GM10266 (cell line): ENCODE results near the gene ANKS1A.
"Not testable (repeated sequence)": the region's sequence is repeated elsewhere in the genome, so short reads cannot be mapped to it uniquely, and the experiment has no call there.

ENCODE experiments used
- DNase-seq: peaks from one replicate; pipeline ENCODE4 v3.0.0; 2012; ENCODE audit errors: extremely low spot score
- TF ChIP-seq, protein P1 (sequence below): IDR thresholded peaks from 2 replicates; pipeline ENCODE4 v1.5.1; 2012; ENCODE audit warnings: mild to moderate bottlenecking, low read depth; ENCODE audit not compliant: control insufficient read depth, insufficient read depth; ENCODE audit errors: missing control alignments

ANKS1A gene

GRCh38 chr6:34994693-34995092 is 105.6 kb downstream of the ANKS1A start:
- DNase-seq: no peak
- TF ChIP-seq, protein P1, sequence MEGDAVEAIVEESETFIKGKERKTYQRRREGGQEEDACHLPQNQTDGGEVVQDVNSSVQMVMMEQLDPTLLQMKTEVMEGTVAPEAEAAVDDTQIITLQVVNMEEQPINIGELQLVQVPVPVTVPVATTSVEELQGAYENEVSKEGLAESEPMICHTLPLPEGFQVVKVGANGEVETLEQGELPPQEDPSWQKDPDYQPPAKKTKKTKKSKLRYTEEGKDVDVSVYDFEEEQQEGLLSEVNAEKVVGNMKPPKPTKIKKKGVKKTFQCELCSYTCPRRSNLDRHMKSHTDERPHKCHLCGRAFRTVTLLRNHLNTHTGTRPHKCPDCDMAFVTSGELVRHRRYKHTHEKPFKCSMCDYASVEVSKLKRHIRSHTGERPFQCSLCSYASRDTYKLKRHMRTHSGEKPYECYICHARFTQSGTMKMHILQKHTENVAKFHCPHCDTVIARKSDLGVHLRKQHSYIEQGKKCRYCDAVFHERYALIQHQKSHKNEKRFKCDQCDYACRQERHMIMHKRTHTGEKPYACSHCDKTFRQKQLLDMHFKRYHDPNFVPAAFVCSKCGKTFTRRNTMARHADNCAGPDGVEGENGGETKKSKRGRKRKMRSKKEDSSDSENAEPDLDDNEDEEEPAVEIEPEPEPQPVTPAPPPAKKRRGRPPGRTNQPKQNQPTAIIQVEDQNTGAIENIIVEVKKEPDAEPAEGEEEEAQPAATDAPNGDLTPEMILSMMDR: no peak

- not testable (repeated sequence) for DNase-seq
Observed at GRCh38 chr6:34998417-34998816, 109.4 kb downstream of the ANKS1A start.

DNA sequence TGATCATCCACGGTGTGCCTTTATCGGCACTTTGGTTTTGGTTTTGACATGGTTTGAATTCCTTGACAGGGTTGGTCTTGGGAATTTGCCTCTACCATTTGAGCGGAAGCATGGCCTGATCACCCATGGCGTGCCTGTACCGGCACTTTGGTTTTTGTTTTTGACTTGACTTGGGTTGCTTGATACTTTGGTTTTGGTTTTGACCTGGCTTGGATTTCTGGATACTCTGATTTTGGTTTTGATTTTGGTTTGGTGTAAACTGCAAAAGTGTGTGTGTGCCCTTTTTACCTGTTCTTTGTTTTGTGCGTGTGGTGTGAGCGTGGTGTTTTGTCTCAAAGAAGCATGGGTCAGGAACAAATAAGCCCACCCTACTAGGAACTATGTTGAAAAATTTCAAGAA is 110.1 kb downstream of the ANKS1A start:
- not testable (repeated sequence) for DNase-seq

DNA sequence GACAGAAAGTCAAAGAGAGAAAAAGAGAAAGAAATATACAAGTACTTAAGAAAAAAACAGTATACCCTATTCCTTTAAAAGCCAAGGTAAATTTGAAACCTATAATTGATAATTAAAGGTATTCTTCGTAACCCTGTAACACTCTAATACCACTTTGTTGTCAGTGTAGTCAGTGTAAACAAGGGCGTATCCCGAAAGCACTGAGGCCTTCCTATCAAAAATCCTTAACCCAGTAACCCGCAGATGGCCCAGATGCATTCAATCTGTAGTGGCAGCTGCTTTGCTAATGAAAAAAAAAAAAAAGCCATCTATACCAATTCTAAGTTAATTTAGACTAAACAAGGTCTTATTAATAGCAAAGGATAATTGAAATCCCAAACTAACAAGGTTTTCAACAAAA is 110.9 kb downstream of the ANKS1A start:
- DNase-seq: not testable (repeated sequence)

DNA sequence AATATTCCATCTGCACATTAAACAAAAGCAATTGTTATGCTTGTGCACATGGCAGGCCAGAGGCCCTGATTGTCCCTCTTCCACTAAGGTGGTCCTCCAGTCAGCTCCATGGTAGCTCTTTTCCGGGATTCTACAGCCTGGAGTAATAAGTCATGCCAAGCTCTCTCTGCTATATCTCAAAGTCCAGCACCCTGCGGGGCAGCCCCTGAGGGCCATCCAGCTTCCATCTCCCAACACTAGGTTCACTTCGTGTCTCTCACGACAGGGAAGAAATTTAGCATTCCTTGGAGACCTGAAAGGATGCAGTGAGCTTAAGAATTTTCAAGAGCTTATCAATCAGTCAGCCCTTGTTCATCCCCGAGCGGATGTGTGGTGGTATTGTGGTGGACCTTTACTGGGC is 112.3 kb downstream of the ANKS1A start:
- DNase-seq: not testable (repeated sequence)

DNA sequence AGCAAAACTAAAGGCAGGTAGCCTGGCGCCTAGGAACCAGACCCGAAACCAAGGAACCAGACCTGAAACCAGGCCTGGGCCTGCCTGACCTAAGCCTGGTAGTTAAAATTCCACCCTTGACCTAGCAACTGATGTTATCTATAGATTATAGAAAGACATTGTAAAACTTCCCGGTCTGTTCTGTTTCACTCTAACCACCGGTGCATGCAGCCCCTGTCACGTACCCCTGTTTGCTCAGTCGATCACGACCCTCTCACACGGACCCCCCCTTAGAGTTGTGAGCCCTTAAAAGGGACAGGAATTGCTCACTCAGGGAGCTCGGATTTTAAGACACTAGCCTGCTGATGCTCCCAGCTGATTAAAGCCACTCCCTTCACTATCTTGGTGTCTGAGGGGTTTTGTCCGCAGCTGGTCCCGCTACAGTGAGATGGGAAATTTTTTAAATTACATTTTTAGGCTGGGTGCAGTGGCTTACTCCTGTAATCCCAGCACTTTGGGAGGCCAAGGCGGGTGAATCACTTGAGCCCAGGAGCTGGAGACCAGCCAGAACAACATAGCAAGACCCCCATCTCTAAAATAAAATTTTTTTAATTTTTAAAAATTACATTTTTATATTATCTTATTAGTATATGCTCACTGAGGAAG is 115.0 kb downstream of the ANKS1A start:
- not testable (repeated sequence) for DNase-seq

DNA sequence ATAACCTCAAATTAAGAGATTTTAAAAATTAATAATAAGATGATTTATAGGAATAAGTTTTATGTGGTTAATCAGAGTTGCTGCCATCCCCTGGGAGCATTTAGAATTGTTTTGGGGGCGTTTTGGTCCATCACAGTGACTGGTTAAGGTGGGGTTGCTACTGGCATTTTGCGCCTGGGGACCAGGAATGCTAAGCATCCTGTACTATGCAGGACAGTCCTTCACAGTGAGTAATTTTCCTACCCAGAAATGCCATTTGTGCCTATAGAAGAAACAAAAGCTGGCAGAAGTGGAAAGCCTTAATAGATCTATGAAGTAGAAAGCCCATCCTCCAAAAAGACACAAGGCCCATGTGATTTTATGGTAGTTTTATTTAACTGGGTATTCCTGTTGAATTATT is 118.0 kb downstream of the ANKS1A start:
- no peak for DNase-seq
- TF ChIP-seq, protein P1: no peak

DNA sequence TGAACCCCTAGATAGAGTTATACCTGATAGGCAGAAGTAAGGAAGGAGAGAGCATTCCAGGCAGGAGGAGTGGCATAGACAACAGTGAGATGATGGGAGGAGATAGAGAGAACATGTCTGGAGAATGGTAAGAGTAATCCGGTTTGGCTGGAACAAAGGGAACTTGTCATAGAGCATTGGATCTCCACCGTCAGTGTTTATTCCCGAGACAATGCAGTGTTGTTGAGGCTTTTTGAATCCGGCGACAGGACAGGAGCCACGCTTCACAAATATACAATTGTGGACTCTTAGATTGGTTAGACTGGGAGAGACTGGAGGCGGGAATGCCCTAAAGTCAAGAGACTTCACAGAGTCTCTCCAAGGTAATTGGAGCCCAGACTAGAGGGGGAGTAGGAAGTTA is 119.8 kb downstream of the ANKS1A start:
- TF ChIP-seq, protein P1: no peak
- no peak for DNase-seq

DNA sequence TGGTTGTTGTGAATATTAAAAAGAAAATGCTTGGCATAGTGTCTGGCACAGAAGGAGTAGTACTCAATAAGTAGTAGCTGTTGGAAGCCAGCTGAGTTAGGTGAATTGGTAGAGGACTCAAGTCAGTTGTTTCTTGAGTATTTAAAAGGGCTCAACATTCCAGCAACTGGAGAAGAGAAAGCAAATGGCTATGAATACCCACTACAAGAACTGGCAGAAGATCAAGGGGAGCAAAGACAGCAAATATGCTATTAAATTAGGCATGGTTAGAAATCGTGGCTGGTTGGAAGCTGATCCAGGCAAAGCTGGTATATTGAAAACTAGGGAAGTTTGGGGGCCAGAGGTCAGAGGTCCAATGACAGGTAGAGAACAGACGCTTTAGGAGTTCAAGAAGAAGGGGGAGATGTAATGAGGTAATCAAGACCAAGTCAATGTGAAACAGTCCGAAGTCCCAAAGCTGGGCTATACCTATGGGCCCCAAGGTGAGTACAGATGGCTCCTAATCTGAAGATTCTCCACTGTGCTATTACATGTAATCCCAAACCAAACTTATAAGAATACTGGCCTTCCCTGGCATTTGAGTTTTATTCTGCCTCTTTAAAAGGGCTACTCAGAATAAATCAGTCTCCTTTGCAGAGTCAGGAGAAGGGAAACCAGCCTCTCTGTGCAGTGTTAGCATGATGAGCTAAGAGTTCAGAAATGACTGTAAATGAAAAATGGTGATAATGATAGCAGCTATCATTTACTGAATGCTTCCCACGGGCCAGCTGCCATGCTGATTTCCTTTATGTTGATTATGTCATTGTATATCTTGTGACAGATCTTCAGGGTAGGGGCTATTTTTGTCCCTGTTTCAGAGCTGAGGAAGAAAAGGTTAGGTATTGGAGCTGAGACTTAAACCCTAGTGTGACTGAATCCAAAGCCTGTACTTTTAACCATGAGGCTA is 122.3 kb downstream of the ANKS1A start:
- DNase-seq: peak; percentile 72
- TF ChIP-seq, protein P1: no peak

DNA sequence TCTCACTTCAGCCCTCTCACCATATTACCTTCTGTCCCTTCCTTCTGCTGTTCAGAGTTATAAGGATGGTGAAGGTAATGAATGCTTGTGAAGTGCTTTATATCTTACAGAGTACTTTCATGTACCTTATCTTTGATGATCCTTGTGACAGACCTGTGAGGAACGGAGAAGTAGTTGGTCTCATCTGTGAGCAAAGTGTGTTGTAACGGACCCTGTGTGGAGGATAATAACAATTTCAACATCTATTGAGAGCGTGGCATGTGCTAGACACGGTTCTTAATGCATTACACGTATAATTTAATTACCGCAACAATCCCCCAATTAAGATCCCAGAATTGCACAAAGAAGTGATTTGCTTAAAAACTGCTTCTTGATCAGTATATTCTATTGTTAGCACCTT is 124.6 kb downstream of the ANKS1A start:
- DNase-seq: no peak
- TF ChIP-seq, protein P1: no peak
